Ascending aorta (tissue), 2 donors: ENCODE measurements around the gene SPTBN1. TPM values are rescaled to one million over a fixed set of nuclear protein-coding genes. Genes with fewer than 3 reads are reported as not detected.

ENCODE experiments used
- DNase-seq, 2 donors: peaks; one replicate each; pipeline ENCODE4 v3.0.0-alpha.2; 2019; ENCODE audit warnings: low spot score in 2 of 2
- H3K27ac ChIP-seq, 2 donors: fragments of 200-600 bp; sonication (generic); one replicate each; pipeline ENCODE4 v1.5.1; 2016 to 2017; ENCODE audit warnings: mild to moderate bottlenecking in 1 of 2
- H3K27me3 ChIP-seq: fragments of 200-600 bp; sonication (generic); one replicate; pipeline ENCODE4 v1.5.1; 2017
- H3K36me3 ChIP-seq, 2 donors: fragments of 200-600 bp; sonication (generic); one replicate each; pipeline ENCODE4 v1.5.1; 2016
- H3K4me1 ChIP-seq, 2 donors: fragments of 200-600 bp; sonication (generic); one replicate each; pipeline ENCODE4 v1.5.1; 2016 to 2017; ENCODE audit warnings: mild to moderate bottlenecking in 1 of 2
- H3K4me3 ChIP-seq, 2 donors: fragments of 200-600 bp; sonication (generic); one replicate each; pipeline ENCODE4 v1.5.1; 2016 to 2017; ENCODE audit warnings: mild to moderate bottlenecking in 1 of 2
- H3K9me3 ChIP-seq, 2 donors: fragments of 200-600 bp; sonication (generic); one replicate each; pipeline ENCODE4 v1.5.1; 2016
- intact Hi-C: fragments of 100-400 bp; cut with DNase I; formaldehyde crosslinking; loops from one replicate; pipeline ENCODE4 v1.15.1; 2023
- total RNA-seq: library from RNA; depleted of rRNA; stranded (reverse); fragments of >200 nt; gene quantifications from one replicate; pipeline ENCODE4 v1.1.0, GENCODE V29; 2016
- TF ChIP-seq, protein P1 (sequence below), 3 experiments: fragments of 200-600 bp in 2 of 3; fragments of 450-650 bp in 1 of 3; sonication (generic) in 2 of 3; IDR thresholded peaks; one replicate each; pipeline ENCODE4 v1.5.1; 2016 to 2019; ENCODE audit warnings: antibody characterized with exemption in 3 of 3, mild to moderate bottlenecking in 1 of 3, moderate library complexity in 1 of 3

The SPTBN1 gene
- total RNA-seq, 1 donor from 2014 or later, result 246 TPM

DNA sequence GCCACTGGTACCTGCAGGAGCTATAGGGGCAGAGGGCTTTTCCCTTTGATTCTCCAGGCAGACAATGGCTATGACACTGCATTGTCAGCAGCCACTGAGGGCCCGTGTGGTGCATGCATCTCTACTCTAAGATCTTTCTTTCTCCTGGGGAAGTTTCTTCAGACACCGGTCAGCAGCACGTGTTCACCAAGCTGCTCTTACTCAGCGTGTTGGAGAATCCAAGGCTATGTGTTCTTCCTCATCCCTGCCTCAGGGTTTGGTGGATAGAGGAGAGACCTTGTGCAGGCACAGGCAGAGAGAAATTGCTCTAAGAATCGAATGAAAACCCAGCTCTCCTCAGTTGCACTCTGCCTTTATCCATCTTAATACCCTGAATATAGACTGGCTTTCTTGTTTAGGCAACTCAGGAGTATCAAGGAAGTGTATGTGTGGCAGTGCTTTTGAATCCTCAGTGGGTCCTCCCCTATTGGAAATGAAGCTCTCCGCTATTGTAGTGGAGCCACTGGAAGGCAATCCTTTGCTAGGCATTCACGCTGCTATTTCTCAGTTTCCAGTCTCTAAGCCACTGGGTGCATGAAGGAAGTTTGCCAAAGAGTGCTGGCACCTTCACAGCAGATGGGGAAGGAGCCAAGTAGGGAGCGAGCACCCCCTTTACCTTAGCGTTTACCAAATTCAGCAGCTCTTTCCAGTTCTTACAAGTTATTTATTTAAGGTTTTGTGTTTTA is 180.4 kb downstream of the SPTBN1 start:
- peaks cover 33 to 68% of the 10 kb centered on the region in 2 donors for H3K36me3 ChIP-seq
- H3K27me3 ChIP-seq, result no peaks in the 10 kb centered on the region
- peaks cover 4 to 35% of the 10 kb centered on the region in 2 donors for H3K4me1 ChIP-seq
- H3K9me3 ChIP-seq, result no peaks in the 10 kb centered on the region
- intact Hi-C loops, result loop anchor here (5.0 to 10.0 kb wide), 2 partner anchors 114 to 182 kb away; partner anchors contain the start of gene SPTBN1
- TF ChIP-seq, protein P1, sequence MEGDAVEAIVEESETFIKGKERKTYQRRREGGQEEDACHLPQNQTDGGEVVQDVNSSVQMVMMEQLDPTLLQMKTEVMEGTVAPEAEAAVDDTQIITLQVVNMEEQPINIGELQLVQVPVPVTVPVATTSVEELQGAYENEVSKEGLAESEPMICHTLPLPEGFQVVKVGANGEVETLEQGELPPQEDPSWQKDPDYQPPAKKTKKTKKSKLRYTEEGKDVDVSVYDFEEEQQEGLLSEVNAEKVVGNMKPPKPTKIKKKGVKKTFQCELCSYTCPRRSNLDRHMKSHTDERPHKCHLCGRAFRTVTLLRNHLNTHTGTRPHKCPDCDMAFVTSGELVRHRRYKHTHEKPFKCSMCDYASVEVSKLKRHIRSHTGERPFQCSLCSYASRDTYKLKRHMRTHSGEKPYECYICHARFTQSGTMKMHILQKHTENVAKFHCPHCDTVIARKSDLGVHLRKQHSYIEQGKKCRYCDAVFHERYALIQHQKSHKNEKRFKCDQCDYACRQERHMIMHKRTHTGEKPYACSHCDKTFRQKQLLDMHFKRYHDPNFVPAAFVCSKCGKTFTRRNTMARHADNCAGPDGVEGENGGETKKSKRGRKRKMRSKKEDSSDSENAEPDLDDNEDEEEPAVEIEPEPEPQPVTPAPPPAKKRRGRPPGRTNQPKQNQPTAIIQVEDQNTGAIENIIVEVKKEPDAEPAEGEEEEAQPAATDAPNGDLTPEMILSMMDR (IDR thresholded peaks at IDR 0.05), result no peak
- no peak overlapping the region for H3K4me3 ChIP-seq
- H3K27ac ChIP-seq, result peak overlapping the region; percentile 7 to 51
- no peak for DNase-seq

DNA sequence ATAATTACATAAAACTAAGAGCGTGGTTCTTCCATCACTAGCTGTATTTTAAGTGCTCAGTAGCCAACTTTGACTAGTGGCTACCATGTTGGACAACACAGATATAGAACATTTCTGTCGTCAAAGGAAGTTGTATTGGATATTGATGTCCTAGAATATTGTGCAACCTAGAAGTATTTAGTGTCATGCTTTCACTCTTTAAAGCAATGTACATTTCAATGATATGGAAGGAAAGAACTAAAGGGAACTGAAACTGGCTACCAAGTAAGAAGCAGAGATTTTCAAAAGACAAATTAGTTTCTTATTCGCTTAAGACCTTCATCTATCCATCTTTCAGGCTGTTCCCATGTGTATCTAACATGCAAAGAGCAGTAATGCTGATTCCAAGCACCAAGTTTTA is 182.0 kb downstream of the SPTBN1 start:
- H3K9me3 ChIP-seq, result no peaks in the 10 kb centered on the region
- DNase-seq, result no peak
- intact Hi-C loops, result loop anchor here (5.0 to 10.0 kb wide), 2 partner anchors 116 to 183 kb away; partner anchors contain the start of gene SPTBN1
- H3K27ac ChIP-seq, result peak overlapping the region in 1 of 2 donors; percentile 7
- peaks cover 26 to 61% of the 10 kb centered on the region in 2 donors for H3K36me3 ChIP-seq
- peaks cover 4 to 41% of the 10 kb centered on the region in 2 donors for H3K4me1 ChIP-seq
- no peaks in the 10 kb centered on the region for H3K27me3 ChIP-seq
- no peak overlapping the region for H3K4me3 ChIP-seq
- TF ChIP-seq, protein P1 (IDR thresholded peaks at IDR 0.05), result no peak

GRCh38 chr2:54638774-54639187 is 182.7 kb downstream of the SPTBN1 start:
- H3K27me3 ChIP-seq, result no peaks in the 10 kb centered on the region
- H3K4me1 ChIP-seq, result peaks cover 4 to 38% of the 10 kb centered on the region in 2 donors
- no peak overlapping the region for H3K27ac ChIP-seq
- intact Hi-C loops, result loop anchor here (5.0 to 10.0 kb wide), 2 partner anchors 116 to 184 kb away; partner anchors contain the start of gene SPTBN1
- DNase-seq, result no peak
- H3K4me3 ChIP-seq, result no peak overlapping the region
- H3K36me3 ChIP-seq, result peaks cover 26 to 61% of the 10 kb centered on the region in 2 donors
- H3K9me3 ChIP-seq, result no peaks in the 10 kb centered on the region
- TF ChIP-seq, protein P1 (IDR thresholded peaks at IDR 0.05), result no peak

DNA sequence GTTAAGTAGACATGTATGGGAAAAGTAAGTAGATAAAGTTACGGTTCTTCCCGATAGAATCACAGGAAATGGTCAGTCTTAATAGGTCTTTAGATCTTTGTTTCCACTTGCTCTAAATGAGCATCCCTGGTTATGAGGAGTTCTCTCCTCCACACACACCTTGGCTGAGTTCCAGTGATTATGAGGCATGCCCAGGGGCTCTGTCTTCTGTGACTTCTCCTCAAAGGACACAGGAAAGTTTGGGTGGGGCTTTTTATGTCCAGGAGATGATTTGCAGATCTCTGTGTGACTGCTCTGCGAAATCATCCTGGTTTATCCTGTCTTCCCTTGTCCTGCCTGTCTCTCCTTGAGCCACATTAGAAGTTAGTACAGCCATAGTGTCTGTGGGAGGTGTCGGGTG is 183.5 kb downstream of the SPTBN1 start:
- H3K4me1 ChIP-seq, result peaks cover 4 to 31% of the 10 kb centered on the region in 2 donors
- no peak for DNase-seq
- H3K9me3 ChIP-seq, result no peaks in the 10 kb centered on the region
- H3K4me3 ChIP-seq, result no peak overlapping the region
- TF ChIP-seq, protein P1 (IDR thresholded peaks at IDR 0.05), result no peak
- intact Hi-C loops, result loop anchor here (5.0 to 10.0 kb wide), 2 partner anchors 117 to 185 kb away; partner anchors contain the start of gene SPTBN1
- peak overlapping the region in 1 of 2 donors; percentile 40 for H3K27ac ChIP-seq
- H3K27me3 ChIP-seq, result no peaks in the 10 kb centered on the region
- peaks cover 30 to 60% of the 10 kb centered on the region in 2 donors for H3K36me3 ChIP-seq

DNA sequence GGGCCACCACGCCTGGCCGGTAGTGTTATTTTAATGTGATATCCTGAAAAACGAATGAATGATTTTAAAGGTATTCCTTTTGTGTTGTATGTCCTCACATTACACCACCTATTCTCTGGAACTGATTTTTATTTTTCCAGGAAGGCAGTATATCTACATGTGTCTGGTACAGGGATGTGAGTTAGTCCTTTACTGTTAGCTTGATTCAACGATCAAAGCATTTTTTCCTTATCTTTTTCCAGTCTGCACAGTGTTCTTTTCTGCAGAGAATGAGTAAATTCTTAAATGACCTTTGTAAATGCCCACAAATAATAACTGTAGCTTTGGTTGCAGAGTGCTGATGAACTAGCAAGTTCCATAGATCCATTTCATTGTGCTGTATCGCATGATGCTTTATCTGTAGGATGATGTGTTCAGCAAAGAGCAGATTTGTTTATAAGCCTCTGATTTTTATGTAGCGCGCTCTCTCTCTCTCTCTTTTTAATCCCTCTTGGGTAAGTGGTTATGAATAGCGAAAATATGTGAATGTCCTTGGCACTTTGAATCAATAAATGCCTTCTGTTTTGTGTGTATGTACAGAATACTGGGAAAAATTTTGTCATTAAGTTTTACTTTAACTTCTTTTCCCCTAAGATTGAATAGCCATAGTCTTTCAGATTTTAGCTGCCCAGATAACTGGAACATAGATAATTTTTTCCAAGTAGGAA is 184.9 kb downstream of the SPTBN1 start:
- peaks cover 0 to 25% of the 10 kb centered on the region in 2 donors for H3K4me1 ChIP-seq
- peak overlapping the region in 1 of 2 donors; percentile 60 for H3K27ac ChIP-seq
- H3K4me3 ChIP-seq, result no peak overlapping the region
- TF ChIP-seq, protein P1 (IDR thresholded peaks at IDR 0.05), result no peak
- H3K27me3 ChIP-seq, result no peaks in the 10 kb centered on the region
- intact Hi-C loops, result no loop called here
- DNase-seq, result no peak
- no peaks in the 10 kb centered on the region for H3K9me3 ChIP-seq
- H3K36me3 ChIP-seq, result peaks cover 44 to 71% of the 10 kb centered on the region in 2 donors
